LNCAP (cell line): ENCODE measurements around the gene FAM25A.

Source experiments
- TF ChIP-seq, protein P1 (sequence below): fragments of 450-650 bp; IDR thresholded peaks from 2 replicates; pipeline ENCODE4 v1.5.1; 2017; ENCODE audit warnings: mild to moderate bottlenecking

The FAM25A gene

DNA sequence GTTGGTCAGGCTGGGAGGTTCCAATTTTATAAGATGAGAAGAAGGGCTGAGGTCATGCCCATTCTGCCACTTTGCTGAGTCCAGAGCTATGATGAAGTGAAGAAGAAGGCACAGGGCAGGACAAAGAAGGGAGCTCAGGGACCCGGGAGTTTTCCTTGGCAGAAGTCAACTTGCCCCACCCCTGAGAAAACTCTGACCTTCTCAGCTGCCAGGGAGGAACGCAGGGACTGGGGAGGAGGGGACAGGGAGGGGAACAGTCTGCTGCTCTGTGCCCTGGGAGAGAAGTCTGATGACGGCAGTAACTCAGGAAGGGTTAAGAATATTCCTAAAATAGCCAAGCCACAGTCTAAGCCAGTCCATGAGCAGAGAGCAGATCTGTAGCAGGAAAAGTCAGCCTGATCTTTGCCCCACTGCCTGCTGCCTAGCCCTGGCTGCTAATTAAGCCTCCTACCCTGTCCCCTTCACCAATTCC is 40.1 kb upstream of the FAM25A start:
- TF ChIP-seq, protein P1, sequence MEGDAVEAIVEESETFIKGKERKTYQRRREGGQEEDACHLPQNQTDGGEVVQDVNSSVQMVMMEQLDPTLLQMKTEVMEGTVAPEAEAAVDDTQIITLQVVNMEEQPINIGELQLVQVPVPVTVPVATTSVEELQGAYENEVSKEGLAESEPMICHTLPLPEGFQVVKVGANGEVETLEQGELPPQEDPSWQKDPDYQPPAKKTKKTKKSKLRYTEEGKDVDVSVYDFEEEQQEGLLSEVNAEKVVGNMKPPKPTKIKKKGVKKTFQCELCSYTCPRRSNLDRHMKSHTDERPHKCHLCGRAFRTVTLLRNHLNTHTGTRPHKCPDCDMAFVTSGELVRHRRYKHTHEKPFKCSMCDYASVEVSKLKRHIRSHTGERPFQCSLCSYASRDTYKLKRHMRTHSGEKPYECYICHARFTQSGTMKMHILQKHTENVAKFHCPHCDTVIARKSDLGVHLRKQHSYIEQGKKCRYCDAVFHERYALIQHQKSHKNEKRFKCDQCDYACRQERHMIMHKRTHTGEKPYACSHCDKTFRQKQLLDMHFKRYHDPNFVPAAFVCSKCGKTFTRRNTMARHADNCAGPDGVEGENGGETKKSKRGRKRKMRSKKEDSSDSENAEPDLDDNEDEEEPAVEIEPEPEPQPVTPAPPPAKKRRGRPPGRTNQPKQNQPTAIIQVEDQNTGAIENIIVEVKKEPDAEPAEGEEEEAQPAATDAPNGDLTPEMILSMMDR: no peak

DNA sequence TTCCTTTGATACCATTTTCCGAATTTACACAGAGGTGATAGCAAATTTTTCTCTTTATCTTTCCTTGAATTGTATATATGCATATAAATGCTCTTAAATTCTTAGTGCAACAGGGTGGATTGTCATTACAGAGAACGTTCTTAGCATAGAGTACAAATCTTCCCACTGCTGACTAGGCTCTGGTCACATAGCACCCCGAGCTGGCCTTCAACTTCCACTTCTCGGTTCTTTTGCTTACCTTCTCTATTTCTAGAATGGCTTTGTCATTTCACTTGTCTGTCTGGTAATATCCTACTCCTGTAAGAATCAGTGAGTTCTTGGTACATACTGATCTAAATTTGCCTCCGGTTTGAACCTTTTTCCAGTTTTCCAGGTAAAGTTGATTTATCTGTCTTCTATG is 38.4 kb upstream of the FAM25A start:
- TF ChIP-seq, protein P1: no peak

DNA sequence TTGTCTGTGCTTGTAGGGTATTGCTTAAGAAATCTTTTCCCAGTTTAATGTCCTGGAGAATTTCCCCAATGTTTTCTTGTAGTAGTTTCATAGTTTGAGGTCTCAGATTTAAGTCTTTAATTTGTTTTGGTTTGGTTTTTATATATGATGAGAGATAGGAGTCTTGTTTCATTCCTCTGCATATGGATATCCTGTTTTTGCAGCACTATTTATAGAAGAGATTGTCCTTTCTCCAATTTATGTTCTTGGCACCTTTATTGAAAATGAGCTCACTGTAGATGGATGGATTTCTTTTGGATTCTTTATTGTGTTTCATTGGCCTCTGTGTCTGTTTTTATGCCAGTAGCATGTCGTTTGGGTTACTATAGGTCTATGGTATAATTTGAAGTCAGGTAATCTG is 31.6 kb upstream of the FAM25A start:
- TF ChIP-seq, protein P1: no peak

DNA sequence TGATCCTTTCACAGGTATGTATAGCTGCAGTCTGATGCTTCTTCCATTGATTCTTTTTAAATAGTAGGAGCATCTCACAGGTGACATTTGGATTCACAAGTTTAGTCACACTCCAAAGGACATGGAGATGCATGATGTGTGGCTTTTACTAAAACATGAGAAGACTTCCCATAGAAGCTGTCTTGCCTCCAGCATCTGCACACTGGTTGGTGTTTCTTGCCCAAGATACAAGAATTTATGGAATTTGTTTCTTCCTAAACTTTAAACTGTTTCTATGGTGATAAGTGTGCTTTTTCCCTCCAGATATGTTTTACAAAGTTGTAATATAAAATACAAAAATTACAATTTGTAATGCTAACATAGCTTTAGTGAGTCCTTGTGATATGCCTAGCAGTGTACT is 27.6 kb upstream of the FAM25A start:
- TF ChIP-seq, protein P1: no peak

DNA sequence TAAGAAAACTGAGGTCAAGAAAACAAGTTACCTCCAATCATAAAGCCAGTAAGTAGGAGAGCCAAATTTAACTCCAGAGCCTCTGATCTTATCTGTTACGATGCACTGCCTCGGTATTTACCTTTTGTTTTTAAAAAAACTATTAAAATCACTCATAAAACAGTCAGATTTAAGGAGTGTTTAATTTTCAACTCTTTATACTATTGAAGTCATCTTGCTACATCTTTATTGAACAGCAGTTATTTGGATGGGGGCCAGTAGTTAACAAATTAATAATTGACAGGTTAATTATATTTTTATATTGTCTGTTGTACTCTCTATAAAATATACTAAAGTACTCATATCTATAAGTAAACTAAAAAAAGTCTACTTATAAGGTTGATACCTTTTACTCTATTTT is 27.2 kb upstream of the FAM25A start:
- TF ChIP-seq, protein P1: no peak

DNA sequence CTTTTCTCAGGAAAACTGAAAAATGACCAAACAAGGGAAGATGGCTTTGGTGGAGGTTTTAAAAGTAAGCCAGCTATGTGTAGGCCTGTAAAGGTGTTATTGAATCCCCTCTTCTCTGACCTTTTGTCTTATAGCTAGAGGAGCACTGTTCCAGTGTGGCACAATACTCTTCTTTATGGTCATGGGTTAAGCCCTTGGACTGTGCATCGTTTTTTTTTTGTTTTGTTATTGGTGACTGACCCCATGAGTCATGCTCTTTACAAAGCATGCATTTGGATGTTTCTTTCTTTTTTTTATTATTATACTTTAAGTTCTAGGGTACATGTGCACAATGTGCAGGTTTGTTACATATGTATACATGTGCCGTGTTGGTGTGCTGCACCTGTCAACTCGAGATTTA is 19.6 kb upstream of the FAM25A start:
- TF ChIP-seq, protein P1: no peak

DNA sequence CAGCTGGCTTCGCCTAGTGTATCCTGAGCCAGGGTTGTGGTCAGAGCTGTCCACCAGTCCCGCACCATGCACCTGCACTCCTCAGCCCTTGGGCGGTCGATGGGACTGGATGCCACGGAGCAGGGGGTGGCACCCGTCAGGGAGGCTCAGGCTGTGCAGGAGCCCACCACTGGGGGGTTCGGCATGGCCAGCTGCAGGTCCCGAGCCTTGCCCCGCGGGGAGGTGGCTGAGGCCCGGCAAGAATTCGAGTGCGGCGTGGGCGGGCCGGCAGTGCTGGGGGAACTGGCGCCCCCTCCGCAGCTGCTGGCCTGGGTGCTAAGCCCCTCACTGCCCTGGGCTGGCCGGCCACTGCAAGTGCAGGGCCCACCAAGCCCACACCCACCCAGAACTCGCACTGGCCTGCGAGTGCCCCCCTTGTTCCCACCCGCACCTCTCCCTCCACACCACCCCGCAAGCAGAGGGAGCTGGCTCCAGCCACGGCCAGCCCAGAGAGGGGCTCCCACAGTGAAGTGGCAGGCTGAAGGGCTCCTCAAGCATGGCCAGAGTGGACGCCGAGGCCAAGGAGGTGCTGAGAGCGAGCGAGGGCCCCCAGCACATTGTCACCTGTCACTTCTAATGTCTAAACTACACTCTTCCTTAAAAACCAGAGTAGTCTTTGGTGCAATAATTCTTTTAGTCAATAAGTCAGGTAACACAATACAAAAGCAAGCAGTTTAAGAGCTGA is 11.0 kb downstream of the FAM25A start:
- TF ChIP-seq, protein P1: no peak

DNA sequence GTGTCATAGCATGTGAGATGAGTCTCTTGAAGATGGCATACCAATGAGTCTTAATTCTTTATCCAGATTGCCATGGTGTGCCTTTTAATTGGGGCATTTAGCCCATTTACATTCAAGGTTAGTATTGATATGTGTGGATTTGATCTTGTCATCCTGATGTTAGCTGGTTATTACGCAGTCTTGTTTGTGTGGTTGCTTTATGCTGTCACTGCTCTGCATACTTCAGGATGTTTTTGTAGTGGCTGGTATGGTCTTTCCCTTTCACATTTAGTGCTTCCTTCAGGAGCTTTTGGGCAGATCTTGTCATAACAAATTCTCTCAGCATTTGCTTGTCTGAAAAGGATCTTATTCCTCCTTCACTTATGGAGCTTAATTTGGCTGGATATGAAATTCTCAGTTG is 16.5 kb downstream of the FAM25A start:
- TF ChIP-seq, protein P1: no peak
